HepG2 (cell line): Measurements from ENCODE around the gene PRELP.

Experiments
- ATF2 ChIP-seq: sonication (generic); formaldehyde crosslinking; IDR thresholded peaks from 2 replicates; pipeline ENCODE4 v1.4.0; 2020; ENCODE audit warnings: missing genetic modification reagents
- CTCF ChIP-seq: sonication (generic); formaldehyde crosslinking; IDR thresholded peaks from 2 replicates; pipeline ENCODE4 v1.5.0; 2020; ENCODE audit warnings: mild to moderate bottlenecking, missing genetic modification reagents, moderate library complexity
- HES4 ChIP-seq: sonication (generic); formaldehyde crosslinking; IDR thresholded peaks from 2 replicates; pipeline ENCODE4 v1.9.0; 2021; ENCODE audit warnings: mild to moderate bottlenecking, missing genetic modification reagents, borderline replicate concordance
- NFIB ChIP-seq: sonication (generic); formaldehyde crosslinking; IDR thresholded peaks from 2 replicates; pipeline ENCODE4 v1.9.0; 2021; ENCODE audit warnings: missing genetic modification reagents, mild to moderate bottlenecking, borderline replicate concordance
- PHB2 ChIP-seq: fragments of 450-650 bp; IDR thresholded peaks from 2 replicates; pipeline ENCODE4 v1.6.1; 2018; ENCODE audit not compliant: partially characterized antibody
- POLR2A ChIP-seq, 2 experiments: IDR thresholded peaks; 2 replicates each; pipeline ENCODE4 v1.6.1; 2011; ENCODE audit warnings: low read depth in 2 of 2, low read length in 2 of 2, mild to moderate bottlenecking in 1 of 2, moderate library complexity in 1 of 2; ENCODE audit not compliant: insufficient read depth in 1 of 2
- POLR2AphosphoS2 ChIP-seq: IDR thresholded peaks from 2 replicates; pipeline ENCODE4 v1.6.1; 2011; ENCODE audit warnings: low read depth, low read length, improper control_type of control experiment
- PTBP1 ChIP-seq: fragments of 200-400 bp; formaldehyde crosslinking; IDR thresholded peaks from 2 replicates; pipeline ENCODE4 v1.6.1; 2018; ENCODE audit warnings: low read length, low read depth; ENCODE audit not compliant: poor library complexity, severe bottlenecking
- TP53 ChIP-seq: sonication (generic); formaldehyde crosslinking; conservative IDR thresholded peaks from 2 replicates; pipeline ENCODE4 v1.4.0; 2020; ENCODE audit warnings: missing genetic modification reagents
- ZNF207 ChIP-seq: fragments of 450-650 bp; IDR thresholded peaks from 2 replicates; pipeline ENCODE4 v1.6.1; 2016; ENCODE audit warnings: antibody characterized with exemption, borderline replicate concordance

GRCh38 chr1:203491664-203492063 is 16.1 kb downstream of the PRELP start:
- TF ChIP-seq ATF2, result no peak
- no peak for TF ChIP-seq POLR2A (IDR thresholded peaks at IDR 0.05; ENCODE audit: insufficient read depth in 1 of 2, low read depth in 2 of 2, low read length in 2 of 2)
- no peak for TF ChIP-seq POLR2AphosphoS2
- TF ChIP-seq NFIB (CRISPR knock-in tag), result no peak
- no peak for TF ChIP-seq CTCF (CRISPR knock-in tag)
- no peak for TF ChIP-seq TP53 (CRISPR knock-in tag)
- no peak for TF ChIP-seq ZNF207
- TF ChIP-seq PHB2, result no peak
- no peak for TF ChIP-seq PTBP1
- no peak for TF ChIP-seq HES4 (CRISPR knock-in tag)
